ENCODE results near the gene DOK1. TPM values are rescaled to one million over a fixed set of nuclear protein-coding genes. Genes with fewer than 3 reads are reported as not detected.

The DOK1 gene
- total and polyA plus RNA-seq, 4 donors, result 17.7 to 37.3 (median 26.6) TPM

DNA sequence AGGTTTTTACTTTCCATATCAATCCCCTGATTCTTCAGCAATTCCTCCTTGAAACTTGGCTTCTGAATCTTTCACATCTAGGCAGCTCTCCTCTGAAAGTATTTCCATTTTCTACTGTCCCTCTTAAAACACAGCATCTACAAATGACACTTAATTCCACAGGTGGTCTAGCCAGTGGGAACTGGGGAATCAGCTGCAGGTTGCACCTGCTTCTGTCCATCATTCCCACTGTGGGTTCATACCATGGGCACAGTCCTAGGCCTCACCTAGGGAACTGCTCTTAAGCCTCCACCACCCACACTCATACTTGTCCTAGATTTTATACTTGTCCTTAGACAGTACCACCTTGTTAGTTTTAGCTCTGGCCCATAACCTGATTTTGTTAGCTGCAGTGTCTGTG lies 3.0 kb upstream of the DOK1 start:
- H3K9me3 ChIP-seq (ENCODE audit: control insufficient read depth in 4 of 4, insufficient read depth in 3 of 4, low read length in 3 of 4), result no peaks in the 10 kb centered on the region
- ATAC-seq (ENCODE audit: insufficient read depth, low FRiP score), result no peak
- peaks cover 0 to 36% (median 2%) of the 10 kb centered on the region in 5 donors for H3K4me1 ChIP-seq (ENCODE audit: control insufficient read depth in 5 of 5, insufficient read depth in 5 of 5, low read length in 5 of 5)
- no peak overlapping the region for H3K9ac ChIP-seq (ENCODE audit: insufficient read depth in 1 of 2, low read length in 2 of 2)
- DNase-seq, result no peak
- H3K27me3 ChIP-seq (ENCODE audit: control insufficient read depth in 3 of 3, insufficient read depth in 3 of 3, low read length in 2 of 3), result no peaks in the 10 kb centered on the region
- TF ChIP-seq, protein P1, sequence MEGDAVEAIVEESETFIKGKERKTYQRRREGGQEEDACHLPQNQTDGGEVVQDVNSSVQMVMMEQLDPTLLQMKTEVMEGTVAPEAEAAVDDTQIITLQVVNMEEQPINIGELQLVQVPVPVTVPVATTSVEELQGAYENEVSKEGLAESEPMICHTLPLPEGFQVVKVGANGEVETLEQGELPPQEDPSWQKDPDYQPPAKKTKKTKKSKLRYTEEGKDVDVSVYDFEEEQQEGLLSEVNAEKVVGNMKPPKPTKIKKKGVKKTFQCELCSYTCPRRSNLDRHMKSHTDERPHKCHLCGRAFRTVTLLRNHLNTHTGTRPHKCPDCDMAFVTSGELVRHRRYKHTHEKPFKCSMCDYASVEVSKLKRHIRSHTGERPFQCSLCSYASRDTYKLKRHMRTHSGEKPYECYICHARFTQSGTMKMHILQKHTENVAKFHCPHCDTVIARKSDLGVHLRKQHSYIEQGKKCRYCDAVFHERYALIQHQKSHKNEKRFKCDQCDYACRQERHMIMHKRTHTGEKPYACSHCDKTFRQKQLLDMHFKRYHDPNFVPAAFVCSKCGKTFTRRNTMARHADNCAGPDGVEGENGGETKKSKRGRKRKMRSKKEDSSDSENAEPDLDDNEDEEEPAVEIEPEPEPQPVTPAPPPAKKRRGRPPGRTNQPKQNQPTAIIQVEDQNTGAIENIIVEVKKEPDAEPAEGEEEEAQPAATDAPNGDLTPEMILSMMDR (IDR thresholded peaks at IDR 0.05; ENCODE audit: control extremely low read depth, extremely low read depth), result no peak
- H3K36me3 ChIP-seq (ENCODE audit: control insufficient read depth in 4 of 4, insufficient read depth in 4 of 4, low read length in 4 of 4), result peaks cover 0 to 3% (median 0%) of the 10 kb centered on the region in 4 donors
- no peak overlapping the region for H3K27ac ChIP-seq (ENCODE audit: low read depth in 1 of 2, low read length in 1 of 2)
- H3K4me3 ChIP-seq, result no peak overlapping the region

DNA sequence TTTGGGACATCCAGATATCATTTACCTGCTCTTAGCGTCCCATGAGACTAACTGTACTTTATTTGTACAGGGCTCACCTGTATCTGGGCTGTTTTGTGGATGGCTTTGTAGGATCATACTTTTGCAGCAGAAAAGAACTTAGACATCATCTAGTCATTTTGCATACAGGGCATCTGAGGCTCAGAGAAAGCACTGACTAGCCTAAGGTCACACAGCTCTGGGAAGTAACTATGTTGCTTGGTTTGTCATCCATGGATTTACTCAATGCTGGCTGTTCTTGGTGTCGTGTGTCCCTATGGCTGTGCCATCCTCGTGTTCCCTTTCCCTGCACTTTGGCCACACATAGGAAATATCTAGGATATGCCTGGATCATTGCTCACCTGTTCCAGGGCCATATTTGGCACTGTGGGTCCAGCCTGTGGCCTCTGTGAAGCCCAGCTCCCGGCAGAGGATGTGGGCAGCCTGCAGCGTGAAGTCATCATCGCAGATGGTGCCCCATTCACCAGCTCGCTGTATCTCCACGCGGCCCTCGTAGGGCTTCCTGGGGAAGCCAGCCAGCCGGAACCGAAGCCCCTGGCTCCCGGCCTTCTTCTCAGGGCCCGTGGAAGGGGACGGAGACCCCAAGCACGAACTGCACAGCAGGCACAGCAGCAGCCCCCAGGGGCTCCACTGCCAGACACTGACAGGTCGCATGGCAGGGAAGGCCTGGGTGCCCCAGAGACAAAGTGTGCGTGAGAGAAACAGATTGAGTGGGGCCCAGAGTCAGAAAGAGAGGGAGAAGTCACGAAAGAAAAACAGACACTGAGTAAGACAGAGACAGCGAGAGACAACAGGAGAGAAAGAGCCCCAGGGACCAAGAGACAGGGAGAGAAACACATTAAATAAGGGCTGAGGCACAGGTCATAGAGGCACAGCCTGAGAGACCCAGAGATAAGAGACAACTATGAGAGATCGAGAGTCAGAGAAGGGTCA lies 2.3 kb upstream of the DOK1 start:
- Histone ChIP-seq H3K27ac (ENCODE audit: low read depth in 1 of 2, low read length in 1 of 2) (no peak overlapping the region), H3K9me3 (ENCODE audit: control insufficient read depth in 4 of 4, insufficient read depth in 3 of 4, low read length in 3 of 4) (no peaks in the 10 kb centered on the region), H3K4me3 (no peak overlapping the region), H3K36me3 (ENCODE audit: control insufficient read depth in 4 of 4, insufficient read depth in 4 of 4, low read length in 4 of 4) (peaks cover 0 to 7% (median 0%) of the 10 kb centered on the region in 4 donors), H3K27me3 (ENCODE audit: control insufficient read depth in 3 of 3, insufficient read depth in 3 of 3, low read length in 2 of 3) (no peaks in the 10 kb centered on the region), H3K9ac (ENCODE audit: insufficient read depth in 1 of 2, low read length in 2 of 2) (peak overlapping the region in 1 of 2 donors; percentile 33), H3K4me1 (ENCODE audit: control insufficient read depth in 5 of 5, insufficient read depth in 5 of 5, low read length in 5 of 5) (peaks cover 0 to 36% (median 2%) of the 10 kb centered on the region in 5 donors)
- ATAC-seq (ENCODE audit: insufficient read depth, low FRiP score) (no peak), DNase-seq (no peak)
- 69 to 85% methylated on average over 21 of the region's 21 CpGs for WGBS, 2 donors
- TF ChIP-seq, protein P1 (IDR thresholded peaks at IDR 0.05; ENCODE audit: control extremely low read depth, extremely low read depth), result no peak

DNA sequence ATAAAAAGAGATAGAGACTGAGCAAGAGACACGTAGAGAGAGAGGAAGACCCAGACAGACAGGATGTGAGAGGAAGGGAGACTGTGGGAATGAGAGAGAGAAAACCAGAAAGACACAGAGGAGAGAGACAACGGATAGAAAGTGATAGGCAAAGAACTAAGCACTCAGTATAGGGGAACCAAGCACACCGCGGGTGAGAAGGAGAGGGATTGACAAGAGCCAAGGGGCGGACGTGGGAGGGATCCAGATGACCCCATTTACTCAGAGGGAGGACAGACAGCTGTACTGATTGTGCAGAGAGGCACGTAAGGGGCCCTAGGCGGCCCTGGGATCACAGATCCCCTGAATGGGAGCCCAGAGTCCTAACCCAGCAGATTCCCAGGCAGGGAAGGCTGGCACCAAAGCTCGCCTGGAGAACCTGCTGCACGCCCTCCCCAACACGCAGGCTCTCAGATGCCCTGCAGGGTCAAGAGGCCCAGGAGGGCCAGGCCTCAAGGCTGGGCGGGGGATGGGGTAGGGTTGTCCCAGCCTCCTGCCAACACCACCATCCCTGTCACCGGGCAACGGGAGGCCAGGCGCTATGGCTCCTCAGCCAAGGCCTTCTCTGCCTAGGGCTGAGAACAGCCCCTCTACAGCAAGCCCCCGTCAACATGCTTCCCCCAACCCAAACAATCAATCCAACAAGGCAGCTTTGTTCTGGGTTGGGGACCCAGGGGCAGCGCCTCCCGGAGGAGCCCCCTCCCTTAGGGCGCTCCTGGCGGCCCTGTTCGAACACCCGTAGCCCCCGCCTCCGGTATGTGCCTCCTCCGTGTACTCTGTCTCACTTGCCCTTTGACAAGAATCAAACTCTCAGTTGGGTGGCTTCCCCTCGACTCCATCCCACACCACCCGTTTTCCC lies 1.4 kb upstream of the DOK1 start:
- H3K9ac ChIP-seq (ENCODE audit: insufficient read depth in 1 of 2, low read length in 2 of 2), result peak overlapping the region in 1 of 2 donors; percentile 33
- TF ChIP-seq, protein P1 (IDR thresholded peaks at IDR 0.05; ENCODE audit: control extremely low read depth, extremely low read depth), result no peak
- H3K4me1 ChIP-seq (ENCODE audit: control insufficient read depth in 5 of 5, insufficient read depth in 5 of 5, low read length in 5 of 5), result peaks cover 0 to 36% (median 2%) of the 10 kb centered on the region in 5 donors
- no peaks in the 10 kb centered on the region for H3K27me3 ChIP-seq (ENCODE audit: control insufficient read depth in 3 of 3, insufficient read depth in 3 of 3, low read length in 2 of 3)
- H3K4me3 ChIP-seq, result no peak overlapping the region
- DNase-seq (peak; percentile 21 to 52 (median 42)), ATAC-seq (ENCODE audit: insufficient read depth, low FRiP score) (no peak)
- H3K9me3 ChIP-seq (ENCODE audit: control insufficient read depth in 4 of 4, insufficient read depth in 3 of 4, low read length in 3 of 4), result no peaks in the 10 kb centered on the region
- peaks cover 0 to 7% (median 0%) of the 10 kb centered on the region in 4 donors for H3K36me3 ChIP-seq (ENCODE audit: control insufficient read depth in 4 of 4, insufficient read depth in 4 of 4, low read length in 4 of 4)
- WGBS, 2 donors, result 58 to 71% methylated on average over 25 to 27 of the region's 27 CpGs
- H3K27ac ChIP-seq (ENCODE audit: low read depth in 1 of 2, low read length in 1 of 2), result no peak overlapping the region

Measured in lung (tissue), 12 donors.